AG08396 (cell line): ENCODE measurements around the gene FITM2.

Source experiments
- DNase-seq: peaks from one replicate; pipeline ENCODE4 v3.0.0; 2012; ENCODE audit warnings: low spot score, mixed read lengths

The FITM2 gene

DNA sequence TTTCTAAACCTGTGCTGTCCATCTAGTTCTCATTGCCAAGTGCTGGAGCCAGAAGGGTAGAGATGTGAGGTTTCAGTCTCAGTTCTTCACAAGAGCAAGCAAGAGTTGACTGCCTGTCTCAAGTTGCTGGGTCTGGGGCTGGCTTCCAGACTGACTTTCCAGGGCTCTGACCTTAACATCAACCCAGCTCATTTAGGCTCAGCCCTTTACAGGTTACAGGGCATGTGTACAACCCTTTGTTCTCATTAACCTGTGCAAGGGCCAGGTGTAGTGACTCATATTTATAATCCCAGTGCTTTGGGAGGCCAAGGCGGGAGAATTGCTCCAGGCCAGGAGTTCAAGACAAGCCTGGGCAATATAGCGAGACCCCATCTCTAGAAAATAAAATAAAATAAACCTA, 30.6 kb downstream of the FITM2 start:
- no peak for DNase-seq

DNA sequence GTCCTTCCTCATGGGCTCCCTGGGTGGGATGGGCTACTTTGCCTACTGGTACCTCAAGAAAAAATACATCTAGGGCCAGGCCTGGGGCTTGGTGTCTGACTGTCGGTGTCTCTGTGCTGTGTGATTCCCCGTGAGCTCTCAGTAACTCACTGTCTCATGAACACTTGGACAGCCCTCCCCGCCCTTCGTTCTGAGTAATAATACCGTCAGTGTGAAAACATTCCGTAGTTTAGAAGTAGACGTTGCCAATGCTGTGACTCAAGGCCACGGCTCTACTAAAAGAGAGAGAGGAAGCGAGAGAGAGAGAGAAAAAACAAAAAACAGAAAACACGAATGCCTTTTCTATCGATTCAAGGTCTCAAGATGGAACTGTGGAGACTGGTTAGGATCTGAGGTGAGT, 31.8 kb downstream of the FITM2 start:
- DNase-seq: no peak

DNA sequence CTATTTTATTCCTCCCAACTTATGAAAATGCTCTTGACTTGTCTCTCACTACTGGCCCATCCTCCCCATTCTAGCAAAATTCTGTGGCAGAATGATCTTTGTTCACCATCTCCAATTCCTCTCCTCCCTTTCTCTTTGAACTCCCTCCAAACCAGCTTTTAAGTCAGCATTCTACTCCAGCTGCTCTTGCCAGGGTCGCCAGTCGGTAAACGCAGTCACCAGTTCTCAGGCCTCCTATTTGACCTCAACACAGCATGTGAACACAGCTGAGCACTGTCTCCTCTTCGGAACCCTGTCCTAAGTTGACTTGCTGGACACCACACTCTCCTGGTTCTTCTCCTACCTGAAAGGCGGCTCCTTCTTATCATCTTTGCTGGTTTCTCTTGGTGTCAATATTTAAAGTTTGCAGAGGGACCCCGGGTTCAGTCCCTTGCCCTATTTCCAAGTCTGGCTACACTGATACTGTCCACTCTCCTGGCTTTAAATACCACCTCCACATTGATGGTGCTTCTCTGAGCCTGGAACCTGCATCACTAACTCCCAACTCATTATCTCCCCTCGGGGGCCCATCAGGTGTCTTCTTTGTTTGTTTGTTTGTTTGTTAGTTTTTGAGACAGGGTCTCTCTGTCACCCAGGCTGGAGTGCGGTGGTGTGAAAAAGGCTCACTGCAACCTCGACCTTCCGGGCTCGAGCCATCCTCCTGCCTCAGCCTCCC, 36.5 kb downstream of the FITM2 start:
- no peak for DNase-seq

DNA sequence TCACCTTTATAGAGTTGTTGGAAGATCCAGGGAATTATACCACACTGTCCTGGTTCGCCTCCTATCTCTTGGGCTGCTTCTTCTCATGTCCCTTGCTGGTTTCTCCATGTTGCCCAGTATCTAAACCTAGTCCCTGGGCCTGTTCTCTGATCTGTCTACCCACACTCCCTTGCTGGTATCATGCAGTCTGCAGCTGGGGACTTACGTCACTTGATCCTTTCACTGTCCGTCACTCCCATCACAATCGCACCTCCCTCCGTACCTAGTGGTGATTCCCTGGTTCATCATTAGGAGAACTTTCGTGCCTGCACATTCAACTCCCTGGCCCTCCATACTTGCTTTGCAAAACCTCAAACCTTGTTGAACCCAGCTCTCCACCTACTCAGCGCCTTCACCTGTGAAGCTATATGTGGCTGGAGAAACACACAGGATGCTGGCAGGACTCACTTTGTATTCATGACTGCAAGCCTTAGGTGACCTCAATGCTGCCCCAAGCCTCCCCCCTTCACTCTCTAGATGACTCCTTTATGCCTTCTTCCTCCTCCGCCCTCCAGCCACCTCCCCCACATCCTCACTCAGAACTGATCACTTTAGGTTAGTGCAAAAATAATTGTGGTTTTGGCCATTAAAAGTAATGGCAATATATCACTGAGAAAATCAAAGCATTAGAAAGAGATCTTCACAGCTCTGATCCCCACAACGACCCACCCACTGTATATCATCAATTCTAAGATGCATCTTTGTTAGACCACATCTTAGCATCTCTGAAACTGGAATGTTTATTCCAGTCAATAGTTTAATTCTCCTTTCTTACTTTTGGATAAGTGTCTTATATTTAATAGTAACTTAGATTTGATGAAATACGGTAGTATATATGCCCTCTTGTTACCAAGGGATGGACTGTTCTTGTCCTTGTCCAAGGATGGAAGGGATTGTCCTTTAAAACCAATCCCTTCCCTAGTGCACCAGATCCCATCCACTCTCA, 37.5 kb downstream of the FITM2 start:
- DNase-seq: no peak

DNA sequence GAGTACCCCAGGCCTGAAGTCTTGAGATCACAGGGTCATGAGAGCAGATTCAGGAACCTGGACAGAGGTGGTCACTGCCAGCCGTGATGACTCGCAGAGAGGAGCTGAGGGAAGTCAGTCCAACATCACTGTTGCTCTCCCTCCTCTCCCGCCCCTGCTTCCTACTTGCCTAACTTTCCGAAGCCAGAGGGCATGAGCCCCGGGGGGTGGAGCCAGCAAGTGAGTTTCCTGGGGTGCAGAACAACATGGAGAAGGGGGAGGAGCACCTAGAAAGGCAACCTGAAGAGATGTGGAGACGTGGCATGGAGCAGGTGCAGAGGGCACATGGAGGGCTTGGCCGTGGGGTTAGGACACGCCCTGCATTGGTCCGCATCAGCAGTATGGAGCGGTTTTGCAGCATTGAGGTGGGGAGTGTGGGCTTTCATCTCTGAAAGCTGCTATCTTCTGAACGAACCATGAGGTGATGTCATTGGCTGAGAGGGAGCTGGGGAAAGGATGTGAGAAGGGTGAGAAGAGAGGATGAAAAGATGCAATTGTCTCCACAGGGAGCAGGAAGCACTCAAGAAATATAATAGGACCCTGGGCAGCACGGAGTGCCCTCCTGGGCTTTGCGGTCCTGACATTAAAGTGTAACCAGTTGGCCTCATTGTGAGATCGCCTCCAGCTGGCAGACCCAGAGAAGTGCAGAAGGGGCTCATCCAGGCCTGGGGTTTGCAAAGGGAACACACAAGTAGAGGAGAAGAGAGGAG, 38.9 kb downstream of the FITM2 start:
- DNase-seq: no peak

DNA sequence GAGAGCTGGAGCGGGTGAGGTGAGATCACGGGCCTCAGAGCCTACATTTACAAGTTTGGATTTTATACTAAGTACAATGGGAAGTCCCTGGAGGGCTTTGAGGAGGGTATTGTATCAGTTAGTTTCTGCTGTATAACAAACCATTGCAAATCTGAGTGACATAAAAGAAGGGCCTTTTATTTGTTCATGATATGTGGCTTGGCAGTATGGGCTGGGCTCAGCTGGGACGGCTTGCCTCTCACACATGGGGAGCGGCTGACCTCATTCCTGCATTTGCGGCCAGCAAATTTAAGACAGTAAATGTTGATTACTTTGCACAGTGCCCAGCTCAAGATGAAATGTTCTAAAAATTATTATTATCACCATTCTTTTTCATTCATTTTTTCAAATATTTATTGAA, 42.2 kb downstream of the FITM2 start:
- no peak for DNase-seq

DNA sequence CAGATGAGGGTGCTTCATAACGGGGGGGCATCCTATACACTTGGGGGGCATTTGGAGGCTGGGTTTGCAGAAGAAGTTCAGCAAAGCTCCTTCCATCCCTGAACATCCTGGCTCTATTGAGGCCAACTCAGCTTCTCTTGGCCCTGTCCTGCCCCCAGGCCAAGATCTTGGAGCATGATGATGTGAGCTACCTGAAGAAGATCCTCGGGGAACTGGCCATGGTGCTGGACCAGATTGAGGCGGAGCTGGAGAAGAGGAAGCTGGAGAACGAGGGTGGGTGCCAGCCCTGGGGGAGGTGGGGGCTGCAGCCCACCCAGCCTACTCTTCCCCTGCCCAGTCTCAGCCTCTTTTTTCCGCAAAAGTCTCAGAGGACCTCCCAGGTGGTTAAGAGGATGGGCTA, 46.7 kb downstream of the FITM2 start:
- no peak for DNase-seq

DNA sequence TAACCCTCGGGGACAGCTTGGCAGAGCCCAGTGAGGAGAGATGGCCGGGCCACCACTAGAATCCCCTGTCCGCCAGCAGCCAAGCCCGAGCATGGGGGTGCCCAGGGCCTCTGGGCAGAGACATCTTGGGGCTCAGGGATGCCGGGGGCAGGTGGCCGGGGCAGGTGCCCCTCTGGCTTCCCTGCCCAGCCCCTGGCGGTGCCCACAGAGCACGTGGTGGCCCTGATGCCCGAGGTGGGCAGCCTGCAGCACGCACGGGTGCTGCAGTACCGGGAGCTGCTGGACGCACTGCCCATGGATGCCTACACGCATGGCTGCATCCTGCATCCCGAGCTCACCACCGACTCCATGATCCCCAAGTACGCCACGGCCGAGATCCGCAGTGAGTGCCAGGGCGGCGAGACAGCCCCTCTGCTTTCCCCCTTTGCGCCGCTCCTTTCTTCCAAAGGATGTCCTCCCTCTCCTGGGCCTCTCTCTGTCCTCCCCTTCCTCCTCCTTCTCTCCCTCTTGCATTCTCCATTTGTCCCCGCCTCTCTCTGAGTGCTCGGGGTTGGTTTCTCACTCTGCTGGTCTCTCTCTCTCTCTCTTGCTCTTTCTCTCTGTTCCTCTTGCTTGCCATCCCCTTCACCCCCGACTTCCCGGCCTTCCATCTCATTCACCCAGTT, 52.6 kb downstream of the FITM2 start:
- no peak for DNase-seq

DNA sequence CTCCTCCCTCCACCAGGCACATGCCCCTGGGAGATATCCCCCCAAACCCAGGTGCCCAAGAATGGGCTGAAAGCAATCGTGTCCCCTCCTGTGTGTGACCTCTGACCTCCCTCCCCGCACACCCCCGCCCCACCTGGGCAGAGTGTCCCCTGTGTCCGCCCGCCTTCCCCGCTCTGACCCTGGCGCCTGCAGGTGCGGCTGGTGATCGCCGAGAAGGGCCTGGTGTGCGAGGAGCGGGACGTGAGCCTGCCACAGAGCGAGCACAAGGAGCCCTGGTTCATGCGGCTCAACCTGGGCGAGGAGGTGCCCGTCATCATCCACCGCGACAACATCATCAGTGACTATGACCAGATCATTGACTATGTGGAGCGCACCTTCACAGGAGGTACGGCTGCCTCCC, 54.0 kb downstream of the FITM2 start:
- no peak for DNase-seq

DNA sequence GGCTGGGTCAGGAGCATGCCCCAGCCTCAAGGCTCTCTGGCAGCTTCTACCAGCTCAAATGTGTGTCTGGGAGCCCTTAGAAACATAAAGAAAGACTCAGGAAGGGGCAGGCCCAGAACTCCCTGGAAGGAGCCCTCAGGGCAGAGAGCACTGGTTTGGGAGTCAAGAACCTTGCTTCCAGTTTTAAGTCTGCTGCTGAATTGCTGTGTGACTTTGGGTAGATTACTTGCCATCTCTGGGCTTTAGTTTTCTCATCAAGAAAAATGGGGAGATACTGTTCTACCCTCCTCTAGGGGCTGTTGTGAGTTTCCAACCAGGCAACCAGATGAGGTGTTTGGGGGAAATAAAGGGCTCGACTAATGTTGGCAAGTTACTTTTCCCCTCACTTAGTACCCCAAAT, 55.1 kb downstream of the FITM2 start:
- DNase-seq: no peak

DNA sequence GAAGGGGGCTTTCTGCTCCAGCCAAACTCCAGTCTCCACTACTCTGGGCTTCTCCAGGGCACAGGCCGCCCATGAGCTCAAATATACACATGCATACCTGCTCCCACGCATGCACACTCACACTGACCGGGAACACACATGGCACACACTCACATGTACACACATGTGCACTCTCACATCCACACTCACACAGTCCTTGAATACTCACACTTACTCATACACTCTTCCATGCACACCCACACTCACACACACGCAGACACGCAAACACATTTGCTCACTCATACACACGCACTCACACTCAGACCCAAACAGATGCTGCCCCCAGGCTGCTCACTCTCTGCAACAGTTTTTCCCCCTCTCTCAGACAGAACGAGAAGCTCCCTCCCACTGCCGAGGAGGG, 56.9 kb downstream of the FITM2 start:
- no peak for DNase-seq

DNA sequence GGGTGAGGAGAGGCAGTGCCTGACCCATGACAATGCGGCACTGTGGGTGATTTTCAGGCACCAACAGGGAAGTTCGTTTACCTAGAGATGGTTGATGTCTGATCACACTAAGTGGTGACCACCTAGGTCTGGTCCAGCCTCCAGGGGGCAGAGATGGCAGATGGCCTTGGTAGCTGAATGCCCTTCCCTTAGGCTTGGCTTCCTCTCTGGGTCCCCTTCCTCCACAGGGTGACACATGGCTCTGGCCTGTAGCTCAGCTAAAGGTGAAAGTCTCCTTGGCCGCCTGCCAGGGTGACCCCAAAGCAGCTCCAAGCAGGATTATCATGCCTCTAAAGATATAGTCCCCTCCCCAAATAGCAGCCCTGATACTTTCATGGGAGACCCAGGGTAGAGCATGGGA, 57.5 kb downstream of the FITM2 start:
- no peak for DNase-seq
